GM12878 (cell line): ENCODE results near the gene SIPA1. TPM values are rescaled to one million over a fixed set of nuclear protein-coding genes. Genes with fewer than 3 reads are reported as not detected.

Experiments
- ATAC-seq: fragments of 200-7000 bp; cut with Tn5 transposase; 3 replicates; pipeline ENCODE4 v1.9.1; 2020; ENCODE audit warnings: mild to moderate bottlenecking, moderate library complexity
- BruUV-seq: library from RNA; stranded (reverse); fragments of 400-500 nt; replicated peaks from 2 replicates; lab custom pipeline; 2021; lab: Mats Ljungman, UMichigan
- CTCF ChIA-PET: fragments of 300-600 bp; sonication (Branson Sonifier 250); formaldehyde crosslinking; extraction: SDS; loops from one replicate; lab custom pipeline; 2021; ENCODE audit warnings: inconsistent platforms; lab: Yijun Ruan, JAX
- POLR2A ChIA-PET: fragments of 350-600 bp; formaldehyde crosslinking; extraction: SDS; loops from one replicate; lab custom pipeline; 2021; ENCODE audit warnings: inconsistent platforms; lab: Charles Lee
- RAD21 ChIA-PET: fragments of 300-600 bp; sonication (Branson Sonifier 250); formaldehyde crosslinking; loops from one replicate; lab custom pipeline; 2023; ENCODE audit warnings: antibody characterized with exemption; ENCODE audit not compliant: unreplicated experiment; lab: Charles Lee
- SMC1A ChIA-PET: fragments of 300-600 bp; sonication (Branson Sonifier 250); formaldehyde crosslinking; loops from one replicate; lab custom pipeline; 2023; ENCODE audit not compliant: unreplicated experiment, uncharacterized antibody; lab: Charles Lee
- DNase-seq: peaks from one replicate; pipeline ENCODE4 v3.0.0-alpha.2; 2011; ENCODE audit warnings: low read depth, low spot score
- FAIRE-seq: peaks from 3 replicates; lab custom pipeline; 2011; peaks lifted over from hg19 to GRCh38; lab: Jason Lieb, UNC
- H2AFZ ChIP-seq: 2 replicates; pipeline ENCODE4 v1.6.0; 2011; ENCODE audit warnings: low read depth, low read length, control low read depth; ENCODE audit not compliant: control insufficient read depth
- H3K27ac ChIP-seq: 2 replicates; pipeline ENCODE4 v1.5.1; 2011; ENCODE audit warnings: control low read depth; ENCODE audit not compliant: control insufficient read depth, insufficient read depth
- H3K27me3 ChIP-seq, 2 experiments: replicated peaks in 1 of 2; 2 replicates each; pipeline versions ENCODE4 v1.6.0 to v1.6.1; 2011; ENCODE audit warnings: low read length in 1 of 2; ENCODE audit not compliant: control insufficient read depth in 2 of 2, insufficient read depth in 2 of 2
- H3K36me3 ChIP-seq, 2 experiments: 2 replicates each; pipeline ENCODE4 v1.5.1; 2011; ENCODE audit warnings: low read length in 1 of 2; ENCODE audit not compliant: control insufficient read depth in 2 of 2, insufficient read depth in 2 of 2
- H3K4me1 ChIP-seq: 2 replicates; pipeline ENCODE4 v1.6.1; 2011; ENCODE audit warnings: mild to moderate bottlenecking, low read length, moderate library complexity, mixed read lengths; ENCODE audit not compliant: control insufficient read depth, insufficient read depth
- H3K4me2 ChIP-seq: 2 replicates; pipeline ENCODE4 v1.6.0; 2011; ENCODE audit warnings: control low read depth; ENCODE audit not compliant: control insufficient read depth, insufficient read depth
- H3K4me3 ChIP-seq: fragments of 200-600 bp; sonication (generic); 2 replicates; pipeline ENCODE4 v1.5.1; 2016
- H3K79me2 ChIP-seq: 2 replicates; pipeline ENCODE4 v1.6.0; 2011; ENCODE audit warnings: low read length; ENCODE audit not compliant: control insufficient read depth, insufficient read depth
- H3K9ac ChIP-seq: 2 replicates; pipeline ENCODE4 v1.8.0; 2011; ENCODE audit warnings: low read length, control low read depth, mixed read lengths; ENCODE audit not compliant: control insufficient read depth, insufficient read depth
- H3K9me3 ChIP-seq: replicated peaks from 3 replicates; pipeline ENCODE4 v1.5.1; 2011; ENCODE audit warnings: mild to moderate bottlenecking, low read length; ENCODE audit not compliant: control insufficient read depth, insufficient read depth
- H4K20me1 ChIP-seq: 2 replicates; pipeline ENCODE4 v1.6.0; 2011; ENCODE audit not compliant: control insufficient read depth, insufficient read depth
- BACH1 ChIP-seq: fragments of 450-650 bp; IDR thresholded peaks from 2 replicates; pipeline ENCODE4 v1.6.1; 2017; ENCODE audit warnings: mild to moderate bottlenecking, borderline replicate concordance
- BCL11A ChIP-seq: IDR thresholded peaks from 2 replicates; pipeline ENCODE4 v1.6.1; 2011; ENCODE audit warnings: low read depth, low read length
- CEBPB ChIP-seq, 2 experiments: fragments of 150-350 bp in 1 of 2; IDR thresholded peaks; 2 replicates each; pipeline ENCODE4 v1.6.1; 2012 to 2014; ENCODE audit warnings: low read depth in 2 of 2, low read length in 2 of 2, borderline replicate concordance in 1 of 2, inconsistent platforms in 1 of 2
- EP300 ChIP-seq, 2 experiments: fragments of 150-350 bp in 1 of 2; IDR thresholded peaks; 2 replicates each; pipeline ENCODE4 v1.6.1; 2011 to 2012; ENCODE audit warnings: low read depth in 2 of 2, low read length in 2 of 2, borderline replicate concordance in 1 of 2, improper control_type of control experiment in 1 of 2, inconsistent platforms in 1 of 2; ENCODE audit not compliant: control insufficient read depth in 1 of 2
- ESRRA ChIP-seq: IDR thresholded peaks from 2 replicates; pipeline ENCODE4 v1.6.1; 2012; ENCODE audit warnings: mild to moderate bottlenecking, low read length, improper control_type of control experiment
- KAT2A ChIP-seq: conservative IDR thresholded peaks from 2 replicates; pipeline ENCODE4 v1.6.1; 2011; ENCODE audit warnings: low read depth, low read length; ENCODE audit not compliant: control insufficient read depth
- RAD51 ChIP-seq: fragments of 450-650 bp; IDR thresholded peaks from 2 replicates; pipeline ENCODE4 v1.6.1; 2016; ENCODE audit warnings: moderate library complexity, mild to moderate bottlenecking, inconsistent platforms
- SKIL ChIP-seq: fragments of 450-650 bp; IDR thresholded peaks from 2 replicates; pipeline ENCODE4 v1.6.1; 2017; ENCODE audit warnings: mild to moderate bottlenecking, low read depth, inconsistent platforms; ENCODE audit not compliant: poor library complexity, severe bottlenecking
- TAF1 ChIP-seq: IDR thresholded peaks from 2 replicates; pipeline ENCODE4 v1.6.1; 2011; ENCODE audit warnings: mild to moderate bottlenecking, low read depth, low read length, borderline replicate concordance
- TBL1XR1 ChIP-seq: IDR thresholded peaks from 2 replicates; pipeline ENCODE4 v1.6.1; 2012; ENCODE audit warnings: low read depth, low read length, improper control_type of control experiment
- ZBTB40 ChIP-seq: fragments of 450-650 bp; IDR thresholded peaks from 2 replicates; pipeline ENCODE4 v1.6.1; 2016; ENCODE audit warnings: mild to moderate bottlenecking, moderate library complexity, borderline replicate concordance
- ZNF274 ChIP-seq: IDR thresholded peaks from one replicate; pipeline ENCODE4 v1.8.0; 2011; ENCODE audit not compliant: insufficient read length, insufficient read depth
- WGBS: methylation state at CpG from one replicate; pipeline ENCODE4 v1.1.6; 2016; ENCODE audit warnings: low lambda C conversion rate; ENCODE audit not compliant: insufficient replicate concordance, insufficient coverage; ENCODE audit errors: missing lambda C conversion rate; 5-methylcytosine and 5-hydroxymethylcytosine counted together
- in situ Hi-C: fragments of 300-500 bp; cut with MboI; formaldehyde crosslinking; loops from 9 replicates; pipeline ENCODE4 v1.14.3; 2018; ENCODE audit warnings: mixed read lengths
- intact Hi-C: fragments of 100-400 bp; cut with micrococcal nuclease; formaldehyde crosslinking; loops from one replicate; pipeline ENCODE4 v1.14.2; 2022; ENCODE audit not compliant: unreplicated experiment
- polyA plus RNA-seq, 11 experiments: library from polyadenylated mRNA; depleted of rRNA in 4 of 11; unstranded in 6 of 11; stranded (reverse) in 5 of 11; fragments of >200 nt; fragmentation: Nextera tagmentation in 4 of 11; fragmentation: Illumina TruSeq in 1 of 11; extraction: Ambion mirVana in 4 of 11; extraction: Trizol in 1 of 11; gene quantifications; 1 replicate in 1 of 11; 2 replicates in 10 of 11; pipeline versions ENCODE4 v1.2.1 to v1.2.3, GENCODE V29; 2011 to 2016; ENCODE audit warnings: inconsistent platforms in 2 of 11, missing spikeins in 2 of 11, low read depth in 1 of 11
- total RNA-seq, 4 experiments: library from RNA; depleted of rRNA in 3 of 4; stranded (reverse); fragments of >200 nt in 3 of 4; fragmentation: Illumina TruSeq in 1 of 4; extraction: Trizol in 1 of 4; gene quantifications; 2 replicates each; pipeline versions ENCODE4 v1.2.1 to v1.2.3, GENCODE V29; 2013 to 2021
- TF ChIP-seq, protein P1 (sequence below): fragments of 450-650 bp; IDR thresholded peaks from 2 replicates; pipeline ENCODE4 v1.6.1; 2017; ENCODE audit warnings: low read depth, mild to moderate bottlenecking, moderate library complexity
- TF ChIP-seq, protein P2 (sequence below): IDR thresholded peaks from 2 replicates; pipeline ENCODE4 v1.6.1; 2012; ENCODE audit warnings: low read depth, low read length, improper control_type of control experiment

SIPA1 gene
- total and polyA plus RNA-seq, 10 of the 15 experiments (the other 5 are each of a cell fraction or from before 2014, with no cell fraction given) = 1.0 to 139 (median 33.4) TPM

DNA sequence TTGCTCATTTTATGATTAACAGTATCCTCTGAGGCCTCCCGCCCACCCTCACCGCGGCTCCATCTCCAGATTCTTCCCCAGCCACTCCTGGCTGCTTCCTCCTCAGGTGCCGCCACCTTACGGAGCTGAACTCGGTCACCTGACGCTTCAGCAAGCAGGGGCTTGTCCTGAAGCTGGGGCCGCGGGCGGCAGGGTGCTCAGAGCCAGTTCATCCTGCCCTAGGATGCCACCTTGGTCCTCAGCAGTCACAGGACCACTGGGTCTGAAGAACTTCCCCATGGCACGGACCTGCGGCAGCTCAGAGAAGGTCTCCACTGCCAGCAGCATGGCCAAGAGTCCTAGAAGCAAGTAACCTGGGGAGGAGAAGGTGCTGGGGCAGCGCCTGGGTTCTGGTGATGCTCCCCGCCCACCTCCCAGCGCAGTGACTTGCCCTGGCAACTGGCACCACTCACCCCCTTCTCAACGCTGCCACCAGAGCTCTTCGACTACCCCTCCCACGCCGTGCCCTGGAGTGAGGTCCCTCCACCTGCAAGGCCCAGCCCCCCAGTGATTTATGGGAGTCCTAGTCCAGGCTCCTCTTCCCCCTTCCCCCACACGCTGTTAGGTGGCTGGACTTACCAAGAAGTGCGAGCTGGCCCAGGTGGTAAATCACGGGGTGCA is 44.9 kb upstream of the SIPA1 start:
- DNase-seq (no peak), ATAC-seq (no peak), FAIRE-seq (no peak)
- Histone ChIP-seq H3K4me1 (peaks cover 19% of the 10 kb centered on the region), H3K4me2 (no peak overlapping the region), H3K4me3 (no peak overlapping the region), H3K9me3 (no peaks in the 10 kb centered on the region), H3K36me3 (peaks cover 0 to 2% of the 10 kb centered on the region in 2 experiments; a peak in 3 of 4 replicates), H3K27ac (no peak overlapping the region), H3K79me2 (peaks cover 5% of the 10 kb centered on the region), H3K27me3 (no peaks in the 10 kb centered on the region), H3K9ac (no peak overlapping the region), H2AFZ (no peak overlapping the region), H4K20me1 (no peaks in the 10 kb centered on the region)
- BruUV-seq = no TSS peak
- in situ Hi-C loops = no loop called here
- SMC1A ChIA-PET = interaction anchor here (1.3 to 2.3 kb wide), 8 partner anchors 11 to 124 kb away, joined by 3 to 18 read pairs (median 6); partner anchors contain the start of genes EHBP1L1, FAM89B and PCNX3
- RAD21 ChIA-PET = interaction anchor here (1.0 to 2.8 kb wide), 6 partner anchors 17 to 52 kb away, joined by 3 to 18 read pairs (median 9); partner anchors contain the start of genes EHBP1L1, FAM89B, MAP3K11 and SIPA1
- CTCF ChIA-PET = interaction anchor here (1.1 to 3.3 kb wide), 11 partner anchors 10 to 367 kb away, joined by 3 to 39 read pairs (median 10); partner anchors contain the start of genes EHBP1L1, FAM89B, PCNX3 and ZNRD2
- POLR2A ChIA-PET = interaction anchor here (0.7 to 2.2 kb wide), 5 partner anchors 12 to 45 kb away, joined by 3 to 12 read pairs (median 4); partner anchors contain the start of genes FAM89B and SIPA1
- intact Hi-C loops = no loop called here
- TF ChIP-seq, protein P1, sequence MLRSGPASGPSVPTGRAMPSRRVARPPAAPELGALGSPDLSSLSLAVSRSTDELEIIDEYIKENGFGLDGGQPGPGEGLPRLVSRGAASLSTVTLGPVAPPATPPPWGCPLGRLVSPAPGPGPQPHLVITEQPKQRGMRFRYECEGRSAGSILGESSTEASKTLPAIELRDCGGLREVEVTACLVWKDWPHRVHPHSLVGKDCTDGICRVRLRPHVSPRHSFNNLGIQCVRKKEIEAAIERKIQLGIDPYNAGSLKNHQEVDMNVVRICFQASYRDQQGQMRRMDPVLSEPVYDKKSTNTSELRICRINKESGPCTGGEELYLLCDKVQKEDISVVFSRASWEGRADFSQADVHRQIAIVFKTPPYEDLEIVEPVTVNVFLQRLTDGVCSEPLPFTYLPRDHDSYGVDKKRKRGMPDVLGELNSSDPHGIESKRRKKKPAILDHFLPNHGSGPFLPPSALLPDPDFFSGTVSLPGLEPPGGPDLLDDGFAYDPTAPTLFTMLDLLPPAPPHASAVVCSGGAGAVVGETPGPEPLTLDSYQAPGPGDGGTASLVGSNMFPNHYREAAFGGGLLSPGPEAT = no peak
- TF ChIP-seq, protein P2, sequence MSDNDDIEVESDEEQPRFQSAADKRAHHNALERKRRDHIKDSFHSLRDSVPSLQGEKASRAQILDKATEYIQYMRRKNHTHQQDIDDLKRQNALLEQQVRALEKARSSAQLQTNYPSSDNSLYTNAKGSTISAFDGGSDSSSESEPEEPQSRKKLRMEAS = no peak
- no peak for TF ChIP-seq ZBTB40
- no peak for TF ChIP-seq KAT2A
- TF ChIP-seq CEBPB (IDR thresholded peaks at IDR 0.05; ENCODE audit: borderline replicate concordance in 1 of 2, low read depth in 2 of 2, low read length in 2 of 2) = no peak
- no peak for TF ChIP-seq SKIL
- TF ChIP-seq ZNF274 = no peak
- no peak for TF ChIP-seq RAD51
- TF ChIP-seq ESRRA = no peak
- TF ChIP-seq BCL11A = no peak
- no peak for TF ChIP-seq TBL1XR1
- no peak for TF ChIP-seq TAF1
- no peak for TF ChIP-seq EP300 (IDR thresholded peaks at IDR 0.05; ENCODE audit: borderline replicate concordance in 1 of 2, control insufficient read depth in 1 of 2, low read depth in 2 of 2, low read length in 2 of 2)
- TF ChIP-seq BACH1 = no peak
- WGBS = 86% methylated on average over 22 of the region's 22 CpGs
